Neuronal stem cell (in vitro differentiated cells): Measurements from ENCODE around the gene UCN3.
"Not testable (repeated sequence)": the region's sequence is repeated elsewhere in the genome, so short reads cannot be mapped to it uniquely, and the experiment has no call there.

Experiments
- DNase-seq: peaks from one replicate; pipeline ENCODE4 v3.0.0-alpha.2; 2013; ENCODE audit warnings: low spot score
- H2AFZ ChIP-seq: one replicate; pipeline ENCODE4 v1.6.1; 2013; ENCODE audit warnings: mild to moderate bottlenecking, low read length, inconsistent platforms
- H2AK5ac ChIP-seq: 2 replicates; pipeline ENCODE4 v1.6.1; 2013; ENCODE audit warnings: low read depth, mild to moderate bottlenecking, inconsistent platforms, low read length, moderate library complexity, mixed read lengths
- H2BK120ac ChIP-seq: 2 replicates; pipeline ENCODE4 v1.6.1; 2013; ENCODE audit warnings: low read depth, mild to moderate bottlenecking, inconsistent platforms, low read length, moderate library complexity, mixed read lengths
- H2BK12ac ChIP-seq: one replicate; pipeline ENCODE4 v1.6.1; 2013; ENCODE audit warnings: low read length, inconsistent platforms
- H2BK15ac ChIP-seq: 2 replicates; pipeline ENCODE4 v1.6.1; 2013; ENCODE audit warnings: mild to moderate bottlenecking, low read length, inconsistent platforms, mixed read lengths
- H2BK5ac ChIP-seq: one replicate; pipeline ENCODE4 v1.6.1; 2013; ENCODE audit warnings: inconsistent platforms, mild to moderate bottlenecking, low read length, moderate library complexity
- H3K14ac ChIP-seq: one replicate; pipeline ENCODE4 v1.6.1; 2013; ENCODE audit warnings: low read length, inconsistent platforms
- H3K18ac ChIP-seq: 2 replicates; pipeline ENCODE4 v1.6.1; 2013; ENCODE audit warnings: low read length, inconsistent platforms
- H3K23ac ChIP-seq: 2 replicates; pipeline ENCODE4 v1.6.1; 2013; ENCODE audit warnings: low read depth, mild to moderate bottlenecking, mixed read lengths, low read length, inconsistent platforms; ENCODE audit not compliant: poor library complexity
- H3K27ac ChIP-seq: replicated peaks from 3 replicates; pipeline ENCODE4 v1.5.1; 2013; ENCODE audit warnings: low read length, inconsistent platforms
- H3K27me3 ChIP-seq, 3 experiments: 2 replicates each; pipeline ENCODE4 v1.6.1; 2013; ENCODE audit warnings: low read length in 3 of 3, mild to moderate bottlenecking in 2 of 3, inconsistent platforms in 1 of 3, low read depth in 1 of 3, mixed read lengths in 1 of 3, moderate library complexity in 1 of 3; ENCODE audit not compliant: control insufficient read depth in 3 of 3, insufficient read depth in 3 of 3
- H3K36me3 ChIP-seq, 2 donors: replicated peaks in 1 of 2; 2 replicates each; pipeline ENCODE4 v1.6.1; 2013; ENCODE audit warnings: low read length in 2 of 2; ENCODE audit not compliant: control insufficient read depth in 2 of 2, insufficient read depth in 2 of 2
- H3K4ac ChIP-seq: 2 replicates; pipeline ENCODE4 v1.6.1; 2013; ENCODE audit warnings: inconsistent platforms, mild to moderate bottlenecking, low read length, moderate library complexity
- H3K4me1 ChIP-seq, 2 donors: 1 replicate in 1 of 2; 2 replicates in 1 of 2; pipeline ENCODE4 v1.6.1; 2013; ENCODE audit warnings: low read length in 2 of 2, low read depth in 1 of 2; ENCODE audit not compliant: control insufficient read depth in 2 of 2, insufficient read depth in 1 of 2
- H3K4me2 ChIP-seq: one replicate; pipeline ENCODE4 v1.6.1; 2013; ENCODE audit warnings: mild to moderate bottlenecking, low read length, inconsistent platforms; ENCODE audit not compliant: insufficient read depth, poor library complexity, severe bottlenecking
- H3K4me3 ChIP-seq, 2 donors: 2 replicates each; pipeline ENCODE4 v1.5.1; 2013; ENCODE audit warnings: low read length in 2 of 2, mild to moderate bottlenecking in 2 of 2, inconsistent platforms in 1 of 2, moderate library complexity in 1 of 2
- H3K79me1 ChIP-seq: one replicate; pipeline ENCODE4 v1.6.1; 2013; ENCODE audit warnings: low read depth, mild to moderate bottlenecking, inconsistent platforms, low read length, moderate library complexity
- H3K9ac ChIP-seq: one replicate; pipeline ENCODE4 v1.6.1; 2013; ENCODE audit warnings: mild to moderate bottlenecking, low read depth, low read length, inconsistent platforms; ENCODE audit not compliant: poor library complexity
- H3K9me3 ChIP-seq, 2 donors: replicated peaks in 1 of 2; 2 replicates each; pipeline versions ENCODE3 to v1.6.1; 2013; ENCODE audit warnings: low read length in 2 of 2, mild to moderate bottlenecking in 2 of 2, inconsistent platforms in 1 of 2, low read depth in 1 of 2, mixed read lengths in 1 of 2, moderate library complexity in 1 of 2; ENCODE audit not compliant: control insufficient read depth in 2 of 2, insufficient read depth in 1 of 2
- H4K8ac ChIP-seq: one replicate; pipeline ENCODE4 v1.6.1; 2013; ENCODE audit warnings: low read depth, mild to moderate bottlenecking, inconsistent platforms, low read length, moderate library complexity
- H4K91ac ChIP-seq: one replicate; pipeline ENCODE4 v1.6.1; 2013; ENCODE audit warnings: low read length, low read depth, mild to moderate bottlenecking, inconsistent platforms; ENCODE audit not compliant: poor library complexity
- WGBS, 2 donors: extraction: QIAGEN DNeasy Blood & Tissue Kit; methylation state at CpG; one replicate each; pipeline ENCODE4 v1.1.7; 2013; ENCODE audit warnings: missing lambda C conversion rate in 2 of 2, mixed read lengths in 1 of 2; ENCODE audit not compliant: insufficient read length in 2 of 2, insufficient replicate concordance in 1 of 2; ENCODE audit errors: extremely low coverage in 2 of 2; 5-methylcytosine and 5-hydroxymethylcytosine counted together

UCN3 gene

DNA sequence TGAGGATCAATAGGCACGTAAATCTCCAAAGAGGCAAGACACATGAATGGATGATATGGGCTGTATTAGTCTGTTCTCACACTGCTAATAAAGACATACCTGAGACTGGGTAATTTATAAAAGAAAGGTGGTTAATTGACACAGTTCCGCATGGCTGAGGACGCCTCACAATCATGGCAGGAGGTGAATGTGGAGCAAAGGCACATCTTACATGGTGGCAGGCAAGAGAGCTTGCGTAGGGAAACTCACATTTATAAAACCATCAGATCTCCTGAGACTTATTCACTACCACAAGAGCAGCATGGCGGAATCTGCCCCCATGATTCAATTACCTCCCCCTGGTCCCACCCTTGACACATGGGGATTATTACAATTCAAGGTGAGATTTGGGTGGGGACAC lies 14.4 kb downstream of the UCN3 start:
- H3K27me3 ChIP-seq, H2BK12ac ChIP-seq, H3K4me1 ChIP-seq, H2AK5ac ChIP-seq, H2BK5ac ChIP-seq, H4K8ac ChIP-seq, H4K91ac ChIP-seq, H2AFZ ChIP-seq, H3K27ac ChIP-seq, H3K14ac ChIP-seq, H3K4me3 ChIP-seq, H3K23ac ChIP-seq, H3K4me2 ChIP-seq, H3K4ac ChIP-seq, H3K79me1 ChIP-seq, H2BK15ac ChIP-seq, H3K9me3 ChIP-seq, H3K36me3 ChIP-seq, H3K9ac ChIP-seq, H2BK120ac ChIP-seq, H3K18ac ChIP-seq, DNase-seq: not testable (repeated sequence)
- no CpG with 5 or more reads among the region's 5 CpGs for WGBS, 2 donors

- not testable (repeated sequence) for H3K79me1 ChIP-seq, H2AFZ ChIP-seq, H3K23ac ChIP-seq, H3K4me1 ChIP-seq, DNase-seq, H3K4me3 ChIP-seq, H3K14ac ChIP-seq, H3K18ac ChIP-seq, H2AK5ac ChIP-seq, H3K36me3 ChIP-seq, H2BK5ac ChIP-seq, H3K9me3 ChIP-seq, H3K9ac ChIP-seq, H2BK15ac ChIP-seq, H3K4ac ChIP-seq, H4K91ac ChIP-seq, H2BK120ac ChIP-seq, H4K8ac ChIP-seq, H3K27me3 ChIP-seq, H2BK12ac ChIP-seq, H3K27ac ChIP-seq, H3K4me2 ChIP-seq
- WGBS, 2 donors, result no CpG with 5 or more reads among the region's 12 CpGs
Observed at GRCh38 chr10:5380395-5380794, 15.6 kb downstream of the UCN3 start.

DNA sequence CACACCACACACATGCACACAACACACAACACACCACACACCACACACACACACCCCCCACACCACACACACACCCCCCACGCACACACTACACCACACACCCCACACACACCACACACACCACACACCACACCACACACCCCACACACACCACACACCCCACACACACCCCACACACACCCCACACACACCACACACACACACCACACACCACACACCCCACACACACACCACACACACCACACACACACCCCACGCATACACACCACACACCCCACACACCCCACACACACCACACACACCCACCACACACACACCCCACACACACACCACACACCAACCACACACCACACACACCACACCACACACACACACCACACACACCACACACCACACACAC lies 16.4 kb downstream of the UCN3 start:
- peaks cover 0 to 3% of the 10 kb centered on the region in 2 donors for H3K9me3 ChIP-seq
- no peak overlapping the region for H2BK5ac ChIP-seq
- H3K4ac ChIP-seq, result no peak overlapping the region
- peak overlapping the region in 1 of 2 donors; percentile 57 for H3K4me3 ChIP-seq
- H3K27ac ChIP-seq, result no peak overlapping the region
- H2AK5ac ChIP-seq, result no peak overlapping the region
- no peak overlapping the region for H2AFZ ChIP-seq
- H3K4me1 ChIP-seq, result peaks cover 0 to 2% of the 10 kb centered on the region in 2 donors
- H2BK15ac ChIP-seq, result no peak overlapping the region
- no peaks in the 10 kb centered on the region for H3K79me1 ChIP-seq
- H2BK120ac ChIP-seq, result no peak overlapping the region
- peaks cover 0 to 1% (median 0%) of the 10 kb centered on the region in 3 experiments for H3K27me3 ChIP-seq
- no peak overlapping the region for H3K4me2 ChIP-seq
- H3K18ac ChIP-seq, result no peak overlapping the region
- no peak overlapping the region for H3K9ac ChIP-seq
- no peak for DNase-seq
- no peak overlapping the region for H4K8ac ChIP-seq
- H3K14ac ChIP-seq, result peak overlapping the region; percentile 11
- H3K23ac ChIP-seq, result no peak overlapping the region
- no peak overlapping the region for H2BK12ac ChIP-seq
- no peaks in the 10 kb centered on the region for H3K36me3 ChIP-seq
- 100% methylated on average over 1 of the region's 2 CpGs; no CpG with 5 or more reads in 1 of the 2 donors for WGBS, 2 donors
- H4K91ac ChIP-seq, result no peak overlapping the region

- Histone ChIP-seq H4K91ac (no peak overlapping the region), H3K18ac (no peak overlapping the region), H2BK12ac (no peak overlapping the region), H3K23ac (no peak overlapping the region), H3K9ac (no peak overlapping the region), H2AK5ac (no peak overlapping the region), H3K79me1 (no peaks in the 10 kb centered on the region), H3K27me3 (peaks cover 0 to 2% (median 0%) of the 10 kb centered on the region in 3 experiments), H2AFZ (no peak overlapping the region), H3K4me2 (no peak overlapping the region), H3K9me3 (peaks cover 3 to 4% of the 10 kb centered on the region in 2 donors), H4K8ac (no peak overlapping the region), H3K4ac (no peak overlapping the region), H3K4me3 (no peak overlapping the region), H2BK120ac (no peak overlapping the region), H3K27ac (no peak overlapping the region), H3K36me3 (no peaks in the 10 kb centered on the region), H2BK15ac (no peak overlapping the region), H3K14ac (no peak overlapping the region), H2BK5ac (no peak overlapping the region), H3K4me1 (no peaks in the 10 kb centered on the region)
- no CpG with 5 or more reads among the region's 2 CpGs for WGBS, 2 donors
- no peak for DNase-seq
Observed at GRCh38 chr10:5385224-5385623, 20.5 kb downstream of the UCN3 start.
